Memory B cell (primary cell): ENCODE results near the gene PRDX1.

Source experiments
- ATAC-seq: fragments of 150-1000 bp; cut with Tn5 transposase; 2 replicates; pipeline ENCODE4 v1.10.0; 2021; ENCODE audit warnings: low read depth, mild to moderate bottlenecking, moderate library complexity
- DNase-seq, 2 donors: peaks; one replicate each; pipeline ENCODE4 v3.0.0; 2022; ENCODE audit warnings: low spot score in 2 of 2
- H3K27ac Mint-ChIP-seq: one replicate; pipeline ENCODE4 v1.8.0; 2022; ENCODE audit warnings: mild to moderate bottlenecking, moderate library complexity, mixed read lengths
- H3K27me3 Mint-ChIP-seq: one replicate; pipeline ENCODE4 v1.8.0; 2022; ENCODE audit warnings: mixed read lengths
- H3K36me3 Mint-ChIP-seq: one replicate; pipeline ENCODE4 v1.8.0; 2022; ENCODE audit warnings: mild to moderate bottlenecking, mixed read lengths
- H3K4me1 Mint-ChIP-seq: one replicate; pipeline ENCODE4 v1.8.0; 2022; ENCODE audit warnings: mixed read lengths
- H3K4me3 Mint-ChIP-seq: one replicate; pipeline ENCODE4 v1.8.0; 2022; ENCODE audit warnings: mild to moderate bottlenecking, moderate library complexity, mixed read lengths
- H3K9me3 Mint-ChIP-seq: one replicate; pipeline ENCODE4 v1.8.0; 2022; ENCODE audit warnings: mixed read lengths

The PRDX1 gene

DNA sequence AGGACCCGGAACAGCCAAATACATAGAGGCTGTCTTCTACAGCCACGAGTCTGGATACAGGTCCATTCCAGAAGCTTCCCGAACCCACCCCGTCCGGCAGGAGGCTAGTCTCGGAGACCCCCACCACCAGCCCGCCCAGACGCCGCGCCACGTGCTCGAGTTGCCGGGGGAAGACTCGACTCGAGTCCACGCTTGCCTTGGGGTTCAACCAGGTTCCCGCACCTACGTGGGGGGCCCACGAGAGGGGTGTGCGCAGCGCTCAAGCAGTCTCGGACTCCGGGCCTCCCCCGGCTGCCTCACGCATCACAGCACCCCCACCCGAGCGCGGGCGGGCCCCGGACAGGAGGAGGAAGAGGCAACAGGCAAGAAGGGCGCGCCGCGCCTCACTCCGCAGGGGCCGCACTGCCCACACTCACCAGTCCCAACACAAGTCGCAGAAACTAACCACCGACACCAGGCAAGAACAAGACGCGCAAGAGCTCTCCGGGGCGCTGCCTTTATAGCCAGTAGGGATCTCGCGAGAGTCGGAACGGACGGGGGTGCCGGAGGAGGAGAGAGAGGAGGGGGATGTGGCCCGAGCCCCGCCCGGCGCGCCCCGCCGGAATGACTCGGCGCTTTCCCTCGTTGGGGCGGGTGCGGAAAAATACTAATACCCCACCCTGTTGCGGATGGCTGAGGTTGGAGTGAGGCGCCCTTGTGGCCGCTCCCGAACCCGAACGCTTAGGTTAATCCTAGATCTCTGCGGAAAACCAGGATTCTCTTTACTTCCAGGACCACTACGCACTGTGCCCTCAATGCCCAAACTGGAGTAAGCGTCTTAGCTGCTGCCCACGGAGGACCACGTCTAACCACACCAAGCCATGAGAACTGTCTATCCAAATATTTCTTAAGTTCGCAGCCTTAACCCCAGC lies at the start of gene PRDX1:
PRDX1 (minus strand) TSS at position 472 of the 911 bp plus-strand sequence. CDS start 2,841 bp downstream, outside the sequence.
- peaks cover 8% of the 10 kb centered on the region for H3K36me3 Mint-ChIP-seq
- peak; percentile 87 for ATAC-seq

DNA sequence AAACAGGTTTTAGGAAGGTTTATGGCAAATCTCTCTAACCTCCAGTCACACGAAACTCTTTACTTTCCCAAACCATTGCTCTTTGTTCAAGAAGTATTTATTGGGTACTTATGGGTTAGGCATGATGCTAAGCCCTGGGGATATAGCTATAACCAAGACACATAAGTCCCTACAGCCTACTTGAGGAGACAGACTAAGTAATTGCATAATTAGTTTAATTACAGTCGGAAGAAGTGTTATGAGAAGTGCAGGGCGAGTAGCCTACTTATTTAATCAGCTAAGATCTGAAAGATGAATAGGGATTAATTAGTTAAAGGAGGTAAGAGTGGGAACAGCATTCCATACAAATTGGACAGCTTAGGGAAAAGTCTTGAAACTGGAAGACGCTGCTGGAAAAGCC lies 48.9 kb upstream of the PRDX1 start:
- no peak for DNase-seq
- peaks cover 2% of the 10 kb centered on the region for H3K4me1 Mint-ChIP-seq
- no peak overlapping the region for H3K27ac Mint-ChIP-seq
- ATAC-seq = no peak
- H3K36me3 Mint-ChIP-seq = peaks cover 14% of the 10 kb centered on the region
- H3K27me3 Mint-ChIP-seq = no peaks in the 10 kb centered on the region
- no peaks in the 10 kb centered on the region for H3K9me3 Mint-ChIP-seq
- no peak overlapping the region for H3K4me3 Mint-ChIP-seq

More for the DNA sequence above, at the start of gene PRDX1:
- H3K4me3 Mint-ChIP-seq = peak within 1 kb of the TSS; percentile 87
- no peaks in the 10 kb centered on the region for H3K27me3 Mint-ChIP-seq
- peak within 1 kb of the TSS; percentile 88 for H3K27ac Mint-ChIP-seq
- H3K4me1 Mint-ChIP-seq = peaks cover 24% of the 10 kb centered on the region
- H3K9me3 Mint-ChIP-seq = no peaks in the 10 kb centered on the region
- DNase-seq = peak; percentile 98 to 99

DNA sequence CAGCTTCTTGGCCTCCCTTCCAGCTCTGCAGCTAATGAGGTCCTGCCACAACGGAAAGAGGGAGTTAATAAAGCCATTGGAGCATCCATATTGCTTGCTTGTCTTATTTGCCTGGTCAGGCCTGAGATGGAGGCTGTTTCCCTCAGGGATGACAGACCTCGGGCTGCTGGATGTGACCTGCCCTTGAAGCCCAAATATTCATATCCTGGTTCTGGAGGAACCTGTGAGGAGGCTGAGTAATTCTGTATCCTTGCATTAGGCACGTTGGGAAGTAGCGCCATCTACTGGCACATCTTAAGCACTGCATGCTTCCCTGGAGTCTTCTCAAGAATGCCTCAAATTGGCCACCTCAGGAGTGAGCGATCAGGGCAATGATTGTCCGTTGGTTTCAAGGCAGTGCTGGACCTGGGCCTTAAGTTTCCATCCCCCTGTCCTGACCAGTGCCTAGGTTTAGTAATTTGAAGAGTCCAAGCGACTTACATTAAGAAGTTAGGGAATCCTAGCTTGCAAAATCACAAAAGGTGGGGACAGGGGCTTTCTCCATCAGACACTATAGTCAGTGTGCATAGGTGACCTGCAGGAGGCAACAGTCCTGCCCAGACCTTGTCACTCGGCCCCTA lies 48.4 kb upstream of the PRDX1 start:
- H3K27ac Mint-ChIP-seq = peak overlapping the region; percentile 70

DNA sequence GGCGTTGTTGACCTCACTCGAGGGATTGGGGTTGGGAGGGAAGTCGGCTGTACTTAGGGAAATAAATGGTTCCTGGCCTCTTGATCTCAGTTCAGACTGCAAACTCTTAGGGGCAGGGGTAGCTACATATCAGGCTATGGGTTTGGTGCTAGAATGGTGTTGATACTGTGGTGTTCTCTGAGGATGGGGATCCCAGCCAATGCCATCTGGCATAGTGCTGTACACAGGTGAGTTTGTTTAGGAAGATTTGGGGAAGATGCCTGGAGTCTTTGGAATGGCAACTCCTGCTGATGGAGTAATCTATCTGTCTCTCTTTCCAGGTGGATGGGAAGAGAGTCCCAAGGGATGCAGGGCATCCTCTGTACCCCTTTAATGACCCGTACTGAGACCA lies 47.9 kb upstream of the PRDX1 start:
- no peaks in the 10 kb centered on the region for H3K9me3 Mint-ChIP-seq
- H3K4me1 Mint-ChIP-seq = peaks cover 2% of the 10 kb centered on the region
- H3K27me3 Mint-ChIP-seq = no peaks in the 10 kb centered on the region
- peaks cover 14% of the 10 kb centered on the region for H3K36me3 Mint-ChIP-seq
- ATAC-seq (no peak), DNase-seq (no peak)
- peak overlapping the region; percentile 20 for H3K27ac Mint-ChIP-seq
- no peak overlapping the region for H3K4me3 Mint-ChIP-seq

More for the DNA sequence above, 48.4 kb upstream of the PRDX1 start:
- H3K27me3 Mint-ChIP-seq = no peaks in the 10 kb centered on the region
- H3K4me3 Mint-ChIP-seq = no peak overlapping the region
- DNase-seq (peak; percentile 68 to 76), ATAC-seq (peak; percentile 91)
- H3K4me1 Mint-ChIP-seq = peaks cover 2% of the 10 kb centered on the region
- no peaks in the 10 kb centered on the region for H3K9me3 Mint-ChIP-seq
- H3K36me3 Mint-ChIP-seq = peaks cover 14% of the 10 kb centered on the region

DNA sequence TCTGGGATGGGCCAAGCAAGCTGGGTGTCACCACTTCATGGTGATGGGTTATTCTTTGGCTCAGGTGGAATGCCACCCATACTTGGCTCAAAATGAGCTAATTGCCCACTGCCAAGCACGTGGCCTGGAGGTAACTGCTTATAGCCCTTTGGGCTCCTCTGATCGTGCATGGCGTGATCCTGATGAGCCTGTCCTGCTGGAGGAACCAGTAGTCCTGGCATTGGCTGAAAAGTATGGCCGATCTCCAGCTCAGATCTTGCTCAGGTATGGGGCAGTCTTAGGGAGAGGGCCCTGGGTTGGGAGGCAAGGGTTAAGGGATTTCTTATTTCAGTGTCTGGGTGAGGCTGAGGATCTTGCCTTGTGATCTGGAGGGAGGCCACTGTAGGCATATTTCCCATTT lies 46.7 kb upstream of the PRDX1 start:
- no peak for DNase-seq

DNA sequence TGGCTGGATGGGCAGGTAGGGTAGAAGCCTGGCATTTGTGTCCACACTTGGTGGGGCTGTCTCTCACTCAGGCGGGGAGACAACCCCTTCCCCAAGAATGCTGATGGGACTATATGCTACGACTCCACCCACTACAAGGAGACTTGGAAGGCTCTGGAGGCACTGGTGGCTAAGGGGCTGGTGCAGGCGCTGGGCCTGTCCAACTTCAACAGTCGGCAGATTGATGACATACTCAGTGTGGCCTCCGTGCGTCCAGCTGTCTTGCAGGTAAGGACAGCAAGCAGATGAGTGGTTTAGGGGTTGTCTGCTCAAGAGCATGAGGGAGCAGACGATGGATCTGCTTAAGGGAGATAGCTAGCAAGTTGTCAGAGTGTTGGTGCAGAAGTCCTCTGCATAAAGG lies 46.2 kb upstream of the PRDX1 start:
- peak overlapping the region; percentile 0 for H3K27ac Mint-ChIP-seq
- H3K36me3 Mint-ChIP-seq = peaks cover 18% of the 10 kb centered on the region
- H3K4me3 Mint-ChIP-seq = no peak overlapping the region

More for the DNA sequence above, 46.7 kb upstream of the PRDX1 start:
- Mint-ChIP-seq H3K4me1 (peaks cover 2% of the 10 kb centered on the region), H3K36me3 (peaks cover 17% of the 10 kb centered on the region), H3K27ac (peak overlapping the region; percentile 0), H3K9me3 (no peaks in the 10 kb centered on the region), H3K27me3 (no peaks in the 10 kb centered on the region), H3K4me3 (no peak overlapping the region)
- no peak for ATAC-seq

DNA sequence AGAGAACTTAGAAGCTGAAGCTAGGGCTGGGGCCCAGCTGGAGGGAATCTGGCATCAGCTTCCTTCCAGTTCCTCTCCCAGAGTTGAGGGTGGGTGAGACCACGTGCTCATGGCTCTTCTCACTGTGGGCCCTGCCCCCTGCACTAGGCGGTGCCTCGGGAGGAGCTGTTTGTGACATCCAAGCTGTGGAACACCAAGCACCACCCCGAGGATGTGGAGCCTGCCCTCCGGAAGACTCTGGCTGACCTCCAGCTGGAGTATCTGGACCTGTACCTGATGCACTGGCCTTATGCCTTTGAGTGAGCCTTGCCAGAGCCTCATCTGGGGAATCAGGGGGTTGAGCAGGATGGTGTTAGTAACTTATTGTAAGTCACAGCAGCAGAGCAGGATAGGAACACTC lies 45.0 kb upstream of the PRDX1 start:
- H3K27me3 Mint-ChIP-seq = no peaks in the 10 kb centered on the region
- H3K4me1 Mint-ChIP-seq = peaks cover 2% of the 10 kb centered on the region
- no peak for DNase-seq
- no peak overlapping the region for H3K4me3 Mint-ChIP-seq
- H3K27ac Mint-ChIP-seq = no peak overlapping the region
- ATAC-seq = no peak
- H3K36me3 Mint-ChIP-seq = peaks cover 23% of the 10 kb centered on the region
- no peaks in the 10 kb centered on the region for H3K9me3 Mint-ChIP-seq

More for the DNA sequence above, 46.2 kb upstream of the PRDX1 start:
- Mint-ChIP-seq H3K4me1 (peaks cover 2% of the 10 kb centered on the region), H3K9me3 (no peaks in the 10 kb centered on the region), H3K27me3 (no peaks in the 10 kb centered on the region)
- ATAC-seq = no peak
- no peak for DNase-seq

DNA sequence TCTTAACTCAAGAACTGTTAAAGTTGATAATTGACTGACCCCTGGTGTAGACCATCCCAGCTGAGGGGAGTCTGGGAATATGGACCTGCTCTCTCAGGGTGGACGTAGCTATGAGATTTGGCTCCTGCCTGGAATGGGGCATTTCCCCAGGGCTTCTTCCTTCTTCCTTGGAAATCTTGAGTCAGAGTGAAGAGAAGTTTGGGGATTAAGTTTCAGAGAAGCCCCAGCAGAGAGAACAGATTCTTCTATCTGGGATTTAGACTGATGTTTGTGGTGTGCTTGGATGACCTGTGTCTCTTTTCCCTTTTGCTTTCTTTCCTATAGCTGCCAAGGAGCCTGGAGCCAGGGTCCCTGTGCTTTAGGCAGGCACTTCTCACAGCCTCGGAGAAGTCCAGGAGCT lies 42.2 kb upstream of the PRDX1 start:
- no peak for DNase-seq
- no peaks in the 10 kb centered on the region for H3K27me3 Mint-ChIP-seq
- H3K27ac Mint-ChIP-seq = no peak overlapping the region
- no peak overlapping the region for H3K4me3 Mint-ChIP-seq
- H3K4me1 Mint-ChIP-seq = peaks cover 5% of the 10 kb centered on the region
- H3K9me3 Mint-ChIP-seq = no peaks in the 10 kb centered on the region
- no peak for ATAC-seq
- peaks cover 18% of the 10 kb centered on the region for H3K36me3 Mint-ChIP-seq

DNA sequence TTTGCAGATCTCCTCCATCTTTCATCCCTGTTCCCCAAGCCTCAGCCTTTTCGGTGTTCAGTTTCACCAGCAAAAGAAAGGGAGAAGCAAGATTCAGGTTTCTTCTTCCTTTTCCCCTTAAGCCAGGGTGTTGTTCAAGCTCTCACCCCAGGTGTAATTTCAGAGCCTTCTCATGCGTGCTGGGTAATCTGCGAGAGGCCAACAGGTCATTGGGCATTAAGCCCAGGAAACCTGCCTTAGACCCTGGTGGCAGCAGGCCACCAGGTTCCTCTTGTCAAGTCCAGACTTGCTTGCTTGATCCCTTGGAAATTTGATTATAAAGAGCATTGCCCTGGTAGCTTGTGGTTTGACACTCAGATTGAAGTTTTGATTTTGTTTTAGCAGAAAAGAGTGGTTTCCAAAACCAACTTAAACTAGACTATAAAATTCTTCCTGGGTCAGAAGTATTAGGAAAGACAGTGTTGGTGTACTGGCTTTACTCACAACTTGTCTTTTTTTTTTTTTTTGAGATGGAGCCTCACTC lies 35.8 kb upstream of the PRDX1 start:
- ATAC-seq (no peak), DNase-seq (no peak)
- Mint-ChIP-seq H3K27ac (peak overlapping the region; percentile 67), H3K27me3 (no peaks in the 10 kb centered on the region), H3K4me1 (peaks cover 16% of the 10 kb centered on the region), H3K4me3 (no peak overlapping the region), H3K36me3 (peaks cover 12% of the 10 kb centered on the region), H3K9me3 (no peaks in the 10 kb centered on the region)

DNA sequence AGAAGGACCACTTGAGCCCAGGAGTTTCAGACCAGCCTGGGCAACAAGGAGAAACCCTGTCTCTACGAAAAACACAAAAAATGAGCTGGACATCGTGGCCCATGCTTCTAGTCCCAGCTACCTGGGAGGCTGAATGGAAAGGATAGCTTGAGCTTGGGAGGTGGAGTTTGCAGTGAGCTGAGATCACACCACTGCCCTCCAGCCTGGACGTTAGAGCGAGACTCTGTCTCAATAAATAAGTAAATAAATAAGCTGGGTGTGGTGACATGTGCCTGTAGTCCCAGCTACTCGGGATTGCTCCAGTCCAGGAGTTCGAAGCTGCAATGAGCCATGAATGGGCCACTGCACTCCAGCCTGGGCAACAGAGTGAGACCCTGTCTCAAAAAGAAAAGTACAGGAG lies 32.5 kb upstream of the PRDX1 start:
- ATAC-seq = no peak
- peaks cover 7% of the 10 kb centered on the region for H3K36me3 Mint-ChIP-seq

DNA sequence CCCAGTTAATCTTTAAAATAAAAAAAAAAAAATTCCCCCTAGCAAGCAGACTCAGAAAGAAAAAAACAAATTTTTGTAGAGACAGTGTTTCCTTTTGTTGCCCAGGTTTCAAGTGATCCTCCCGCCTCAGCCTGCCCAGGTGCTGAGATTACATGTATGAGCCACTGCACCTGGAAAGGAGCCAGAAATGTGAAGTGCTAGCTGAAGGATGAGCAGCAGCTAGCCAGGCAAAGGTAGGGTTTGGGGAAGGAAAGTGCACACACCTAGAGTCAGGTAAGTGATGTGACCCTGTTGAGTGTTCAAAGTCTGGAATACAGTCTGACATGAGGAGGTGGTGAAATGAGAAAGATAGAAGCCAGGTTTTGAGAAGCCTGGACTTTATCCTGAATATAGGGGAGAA lies 30.6 kb upstream of the PRDX1 start:
- H3K4me1 Mint-ChIP-seq = peaks cover 17% of the 10 kb centered on the region
- peak overlapping the region; percentile 4 for H3K4me3 Mint-ChIP-seq
- DNase-seq (no peak), ATAC-seq (no peak)
- H3K9me3 Mint-ChIP-seq = no peaks in the 10 kb centered on the region
- peaks cover 7% of the 10 kb centered on the region for H3K36me3 Mint-ChIP-seq
- no peaks in the 10 kb centered on the region for H3K27me3 Mint-ChIP-seq
- H3K27ac Mint-ChIP-seq = peak overlapping the region; percentile 32

More for the DNA sequence above, 32.5 kb upstream of the PRDX1 start:
- H3K4me1 Mint-ChIP-seq = peaks cover 21% of the 10 kb centered on the region
- H3K27ac Mint-ChIP-seq = no peak overlapping the region
- no peaks in the 10 kb centered on the region for H3K27me3 Mint-ChIP-seq
- no peak overlapping the region for H3K4me3 Mint-ChIP-seq
- DNase-seq = no peak
- no peaks in the 10 kb centered on the region for H3K9me3 Mint-ChIP-seq

DNA sequence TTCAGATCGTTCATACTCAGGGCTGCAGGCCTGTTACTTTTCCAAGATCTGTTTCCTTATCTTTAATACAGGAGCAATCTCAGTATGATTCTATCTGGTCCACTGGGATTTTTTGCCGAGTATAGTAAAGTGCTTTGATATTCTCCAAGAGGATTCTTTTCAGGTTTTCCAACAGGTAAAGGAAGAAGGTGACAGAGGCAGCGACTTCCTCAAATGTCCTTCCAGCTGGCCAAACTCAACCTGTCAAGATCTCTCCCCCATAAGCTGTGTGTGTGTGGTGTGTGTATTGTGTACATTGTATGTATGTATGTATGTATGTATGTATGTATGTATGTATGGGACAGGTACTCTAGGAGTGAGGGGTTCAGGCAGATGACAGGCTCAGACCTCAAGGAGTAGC lies 30.0 kb upstream of the PRDX1 start:
- H3K4me3 Mint-ChIP-seq = peak overlapping the region; percentile 94
- H3K4me1 Mint-ChIP-seq = peaks cover 18% of the 10 kb centered on the region
- H3K9me3 Mint-ChIP-seq = no peaks in the 10 kb centered on the region
- H3K27me3 Mint-ChIP-seq = no peaks in the 10 kb centered on the region
- H3K36me3 Mint-ChIP-seq = peaks cover 7% of the 10 kb centered on the region
- DNase-seq (no peak), ATAC-seq (no peak)
- H3K27ac Mint-ChIP-seq = peak overlapping the region; percentile 98

DNA sequence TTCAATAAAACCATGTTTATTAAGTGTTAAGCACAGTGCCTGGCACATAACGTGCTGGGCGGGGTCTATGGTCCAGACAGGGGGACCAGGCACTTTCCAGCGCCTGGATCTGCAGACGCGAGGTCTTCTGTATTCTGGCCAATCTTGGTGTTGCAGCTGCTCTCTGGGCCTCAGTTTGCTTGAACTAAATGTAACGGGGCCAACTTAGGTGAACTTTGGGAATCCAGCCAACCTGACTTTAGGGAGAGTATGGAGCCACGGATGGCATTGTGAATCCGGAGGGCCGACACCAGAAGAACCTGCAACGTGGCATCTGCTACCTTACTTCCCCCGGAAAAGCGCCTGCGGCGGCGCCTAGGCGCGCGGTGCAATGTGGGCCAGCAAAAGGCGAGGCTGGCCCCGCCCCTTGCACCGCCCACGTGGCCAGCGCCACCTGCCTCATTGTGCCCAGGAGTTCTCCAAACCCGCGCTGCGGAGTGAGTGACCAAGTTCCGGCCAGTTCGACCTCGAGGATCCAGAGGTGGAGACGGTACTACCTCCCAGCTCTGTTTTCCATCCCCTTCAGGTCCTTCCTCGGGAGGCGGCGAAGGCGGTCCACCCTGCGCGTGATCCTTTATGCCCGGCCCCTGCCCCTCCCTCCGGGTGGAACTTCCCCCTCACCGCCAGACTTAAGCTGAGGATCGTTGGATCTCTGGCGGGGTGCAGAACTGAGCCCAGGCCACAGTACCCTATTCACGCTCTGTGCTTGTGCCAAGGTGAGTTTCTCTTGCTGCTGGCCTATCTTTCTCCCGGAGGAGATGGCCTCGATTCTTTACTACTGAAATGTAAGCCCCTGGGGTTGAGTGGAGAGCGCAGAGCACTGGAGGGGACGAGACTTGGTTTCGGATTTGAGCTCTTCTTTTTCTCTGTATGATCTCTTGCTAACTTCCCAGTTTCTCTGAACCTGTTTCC lies 29.0 kb upstream of the PRDX1 start, which contains the start of gene AKR1A1:
AKR1A1 (plus strand) TSS at position 426 of the 951 bp plus-strand sequence. CDS start 10,969 bp downstream, outside the sequence.
- H3K36me3 Mint-ChIP-seq = peaks cover 5% of the 10 kb centered on the region
- ATAC-seq = peak; percentile 94

More for the DNA sequence above, 29.0 kb upstream of the PRDX1 start, which contains the start of gene AKR1A1:
- DNase-seq = peak; percentile 84
- H3K4me3 Mint-ChIP-seq = peak within 1 kb of the TSS; percentile 94
- H3K9me3 Mint-ChIP-seq = no peaks in the 10 kb centered on the region
- H3K27ac Mint-ChIP-seq = peak within 1 kb of the TSS; percentile 98
- H3K4me1 Mint-ChIP-seq = peaks cover 18% of the 10 kb centered on the region
- no peaks in the 10 kb centered on the region for H3K27me3 Mint-ChIP-seq
